HG02938 (cell line): ENCODE measurements around the gene LRRC74A.

Experiments
- ATAC-seq: cut with Tn5 transposase; IDR thresholded peaks from one replicate; pipeline ENCODE4 v1.9.1; 2021; ENCODE audit warnings: mild to moderate bottlenecking, moderate library complexity; ENCODE audit not compliant: unreplicated experiment

The LRRC74A gene

DNA sequence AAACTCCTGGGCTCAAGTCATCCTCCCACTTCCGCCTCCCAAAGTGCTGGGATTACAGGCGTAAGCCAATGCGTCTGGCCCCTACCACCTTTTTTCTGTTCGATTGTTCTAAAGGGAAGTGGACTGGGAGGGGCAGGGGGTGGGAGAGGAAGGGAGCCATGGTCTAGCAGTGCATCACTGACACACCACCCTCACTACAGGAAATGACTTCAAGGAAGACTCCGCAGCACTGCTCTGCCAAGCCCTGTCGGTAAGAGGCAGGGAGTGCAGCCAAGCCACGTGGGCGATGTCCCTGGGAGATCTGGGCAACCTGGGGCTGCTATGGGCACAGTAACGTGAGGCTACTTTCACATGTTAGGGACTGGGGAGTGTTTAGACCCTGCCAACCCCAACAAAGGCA lies 18.0 kb downstream of the LRRC74A start:
- ATAC-seq: no peak

DNA sequence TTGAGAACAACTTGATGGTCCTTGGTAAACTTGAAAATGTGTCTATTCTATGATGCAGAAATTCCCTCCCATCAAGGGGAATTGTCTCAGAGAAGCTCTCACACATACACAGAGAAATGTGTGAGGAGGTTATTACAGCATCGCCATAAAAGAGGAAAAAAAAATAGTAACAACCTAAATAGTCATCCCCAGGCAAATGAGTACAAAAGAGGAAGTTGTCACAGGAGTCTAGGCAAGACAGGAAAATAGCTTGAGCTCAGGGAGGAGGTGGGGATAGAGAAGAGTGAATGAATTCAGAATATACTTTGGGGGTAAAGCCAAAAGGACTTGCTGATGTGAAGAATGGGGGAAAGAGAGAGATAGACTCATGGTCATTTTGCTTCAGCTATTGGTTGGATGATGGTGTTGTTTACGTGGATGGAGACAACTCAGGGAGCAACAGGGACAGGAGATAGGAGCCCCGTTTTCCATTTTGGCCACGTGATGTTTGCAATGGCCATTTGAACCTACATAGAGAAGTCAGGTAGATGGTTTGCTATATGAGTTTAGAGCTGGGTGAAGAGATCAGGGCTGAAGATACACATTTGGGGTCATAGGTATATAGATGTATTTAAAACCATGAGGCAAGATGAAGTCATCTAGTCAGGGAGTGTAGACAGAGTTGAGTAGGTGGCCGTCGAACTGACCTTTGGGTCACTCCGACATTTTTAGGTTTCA lies 20.3 kb downstream of the LRRC74A start:
- no peak for ATAC-seq

DNA sequence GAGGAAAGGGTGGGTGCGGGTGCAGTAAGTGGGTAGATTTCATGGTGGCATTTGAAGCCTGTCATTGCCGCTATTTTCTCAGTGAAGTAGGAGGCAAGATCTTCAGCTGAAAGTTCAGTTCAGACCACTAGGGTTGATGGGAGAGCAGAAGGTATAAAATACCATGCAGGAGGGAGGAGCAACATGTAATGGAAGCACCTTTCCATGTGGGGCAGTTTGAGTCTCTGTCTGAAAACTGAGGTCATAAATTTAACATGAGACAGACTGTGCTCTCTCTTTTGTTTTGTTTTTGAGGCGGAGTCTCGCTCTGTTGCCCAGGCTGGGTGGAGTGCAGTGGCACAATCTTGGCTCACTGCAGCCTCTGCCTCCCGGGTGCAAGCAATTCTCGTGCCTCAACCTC lies 22.7 kb downstream of the LRRC74A start:
- no peak for ATAC-seq

DNA sequence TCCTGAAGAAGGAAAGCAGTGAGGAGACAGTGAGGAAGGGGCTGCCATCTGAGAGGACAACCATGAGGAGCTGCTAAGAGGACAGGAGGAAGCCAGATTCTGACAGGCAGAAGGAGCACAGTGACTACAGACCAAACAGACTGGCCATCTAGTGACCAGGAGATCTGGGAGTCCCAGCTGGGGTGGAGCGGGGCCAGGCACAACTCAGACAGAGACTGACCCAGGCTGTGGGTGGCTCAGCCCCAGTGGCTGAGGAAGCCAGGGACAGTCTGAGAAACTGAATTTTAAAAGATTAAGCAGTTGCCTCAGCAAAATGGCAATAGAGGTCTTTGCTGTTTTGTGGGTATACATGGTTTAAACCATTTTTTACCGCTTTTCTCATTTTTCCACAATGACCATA lies 28.9 kb downstream of the LRRC74A start:
- ATAC-seq: no peak

DNA sequence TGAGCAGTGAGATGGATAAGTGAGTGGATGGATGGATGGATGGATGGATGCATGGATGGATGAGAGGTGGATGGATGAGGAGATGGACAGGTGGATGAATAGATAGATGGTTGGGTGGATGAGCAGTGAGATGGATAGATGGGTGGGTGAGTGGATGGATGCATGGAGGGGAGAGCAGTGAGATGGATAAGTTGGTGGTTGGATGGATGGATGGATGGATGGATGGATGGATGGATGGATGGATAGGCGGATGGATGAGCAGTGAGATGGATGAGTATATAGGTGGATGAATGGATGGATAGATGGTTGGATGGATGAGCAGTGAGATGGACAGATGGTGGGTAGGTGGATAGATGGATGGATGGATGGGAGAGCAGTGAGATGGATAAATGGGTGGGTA lies 30.6 kb downstream of the LRRC74A start:
- ATAC-seq: no peak

DNA sequence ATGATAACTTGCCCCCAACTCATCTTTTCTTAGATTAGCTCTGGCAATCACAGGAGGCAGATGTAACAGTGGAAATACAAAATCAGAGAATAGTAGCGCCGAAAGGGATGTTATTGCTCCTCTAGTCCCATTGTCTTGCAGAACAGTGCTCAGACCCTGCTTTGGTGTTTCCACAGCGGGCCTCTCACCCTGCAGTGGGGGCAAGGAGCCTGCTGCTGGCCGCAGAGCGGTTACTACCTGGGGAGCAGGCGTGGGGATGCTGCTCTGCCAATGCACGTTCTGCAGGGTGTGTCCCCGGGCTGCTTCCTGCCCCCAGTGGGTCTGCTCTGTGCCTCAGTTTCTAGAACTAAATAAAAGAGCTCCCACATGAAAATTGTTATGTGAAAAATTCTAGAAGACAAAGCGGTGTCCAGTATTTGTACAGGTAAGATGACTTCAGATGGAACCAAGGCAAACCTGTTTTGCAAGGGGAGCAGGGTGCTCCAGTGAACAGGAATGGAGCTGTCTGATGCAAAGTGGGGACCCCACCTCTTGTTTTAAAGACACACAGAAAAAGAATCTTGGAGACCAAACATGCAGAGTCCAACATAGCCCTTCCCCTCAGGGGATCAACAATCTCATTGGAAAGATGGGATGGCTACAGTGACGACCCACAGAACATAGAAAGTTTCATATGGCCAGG lies 35.5 kb downstream of the LRRC74A start:
- no peak for ATAC-seq

DNA sequence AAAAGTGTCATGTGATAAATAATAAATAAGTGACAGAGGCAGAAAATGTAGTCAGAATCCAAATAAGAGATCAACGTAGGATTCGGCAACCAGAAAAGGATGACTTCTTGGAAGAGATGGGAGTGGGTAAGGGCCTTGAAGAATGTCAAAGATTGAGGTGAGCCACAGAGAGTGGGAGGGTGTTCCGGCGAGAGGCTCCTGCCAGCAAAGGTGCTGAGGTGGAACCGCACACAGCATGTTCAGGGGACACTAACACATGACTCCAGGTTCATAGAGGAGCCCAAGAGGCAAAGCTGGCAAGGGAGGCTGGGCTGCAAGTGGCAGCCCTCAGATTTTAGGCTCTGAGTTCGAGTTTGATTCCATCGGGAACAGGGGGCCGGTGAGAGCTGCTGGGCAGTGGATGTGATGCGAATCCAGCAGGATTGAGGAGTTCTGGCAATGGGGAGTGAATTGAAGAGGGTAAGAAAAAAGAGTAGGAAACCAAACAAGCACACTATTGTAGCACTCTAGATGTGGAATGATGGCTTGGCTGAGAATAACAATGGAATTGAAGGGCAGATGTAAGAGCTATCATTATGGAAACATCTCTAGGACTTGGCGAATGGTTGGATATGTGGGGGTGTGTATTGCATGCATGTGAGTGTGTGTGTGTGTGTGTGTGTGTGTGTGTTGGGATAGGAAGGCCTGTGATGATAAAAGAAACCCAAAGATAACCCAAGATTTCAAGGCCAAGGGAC lies 36.5 kb downstream of the LRRC74A start:
- no peak for ATAC-seq

DNA sequence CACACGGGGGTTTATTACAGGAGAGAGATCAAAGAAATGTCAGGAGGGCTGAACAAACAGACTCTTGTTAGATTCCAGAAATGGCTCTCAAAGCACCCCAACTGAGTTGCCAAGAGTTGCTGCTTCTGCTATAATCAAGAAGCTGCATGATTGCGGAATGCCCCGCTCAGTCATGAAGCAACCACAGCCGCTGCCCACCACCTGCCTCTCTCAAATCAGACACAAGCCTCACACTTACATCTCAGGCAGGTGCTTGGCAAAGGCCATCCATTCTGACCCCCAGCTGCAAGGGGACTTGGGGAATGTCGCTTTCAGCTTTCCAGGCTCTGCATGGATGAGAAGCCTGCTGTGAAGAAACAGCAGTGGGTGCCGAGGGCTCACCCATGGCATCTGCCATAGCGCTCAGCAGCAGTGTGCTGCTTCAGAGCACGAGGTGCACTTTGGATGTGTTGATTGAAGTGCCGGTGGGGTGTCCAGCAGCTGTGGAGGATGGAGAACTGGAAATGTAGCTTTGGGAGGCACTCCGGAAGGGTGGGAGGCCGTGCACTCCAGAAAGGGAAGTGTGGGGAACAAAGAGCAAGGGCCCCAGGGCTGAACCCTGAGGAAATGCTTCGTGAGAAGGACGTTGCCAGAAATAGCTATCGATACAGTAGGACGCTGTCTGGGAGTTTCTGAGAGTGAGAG lies 37.7 kb downstream of the LRRC74A start:
- ATAC-seq: no peak

DNA sequence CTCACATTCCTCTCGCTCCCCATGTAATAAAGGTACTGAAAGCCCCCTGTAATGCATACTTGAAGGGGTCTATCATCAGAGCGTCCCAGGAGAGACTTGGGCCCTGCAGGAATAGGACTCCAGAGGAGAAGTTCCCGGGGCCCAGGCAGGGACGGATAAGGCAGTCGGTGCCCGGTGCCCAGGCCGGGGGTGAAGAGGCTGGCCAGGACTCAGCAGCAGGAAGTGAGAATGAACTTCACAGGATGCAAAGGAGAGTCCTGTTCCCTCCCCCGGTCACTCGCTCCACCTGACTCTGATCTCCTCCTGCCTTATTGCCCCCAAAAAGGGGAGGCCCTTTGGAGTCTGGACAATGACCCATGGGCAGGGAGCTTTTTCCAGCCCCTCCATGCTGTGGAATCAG lies 40.2 kb downstream of the LRRC74A start:
- ATAC-seq: no peak

DNA sequence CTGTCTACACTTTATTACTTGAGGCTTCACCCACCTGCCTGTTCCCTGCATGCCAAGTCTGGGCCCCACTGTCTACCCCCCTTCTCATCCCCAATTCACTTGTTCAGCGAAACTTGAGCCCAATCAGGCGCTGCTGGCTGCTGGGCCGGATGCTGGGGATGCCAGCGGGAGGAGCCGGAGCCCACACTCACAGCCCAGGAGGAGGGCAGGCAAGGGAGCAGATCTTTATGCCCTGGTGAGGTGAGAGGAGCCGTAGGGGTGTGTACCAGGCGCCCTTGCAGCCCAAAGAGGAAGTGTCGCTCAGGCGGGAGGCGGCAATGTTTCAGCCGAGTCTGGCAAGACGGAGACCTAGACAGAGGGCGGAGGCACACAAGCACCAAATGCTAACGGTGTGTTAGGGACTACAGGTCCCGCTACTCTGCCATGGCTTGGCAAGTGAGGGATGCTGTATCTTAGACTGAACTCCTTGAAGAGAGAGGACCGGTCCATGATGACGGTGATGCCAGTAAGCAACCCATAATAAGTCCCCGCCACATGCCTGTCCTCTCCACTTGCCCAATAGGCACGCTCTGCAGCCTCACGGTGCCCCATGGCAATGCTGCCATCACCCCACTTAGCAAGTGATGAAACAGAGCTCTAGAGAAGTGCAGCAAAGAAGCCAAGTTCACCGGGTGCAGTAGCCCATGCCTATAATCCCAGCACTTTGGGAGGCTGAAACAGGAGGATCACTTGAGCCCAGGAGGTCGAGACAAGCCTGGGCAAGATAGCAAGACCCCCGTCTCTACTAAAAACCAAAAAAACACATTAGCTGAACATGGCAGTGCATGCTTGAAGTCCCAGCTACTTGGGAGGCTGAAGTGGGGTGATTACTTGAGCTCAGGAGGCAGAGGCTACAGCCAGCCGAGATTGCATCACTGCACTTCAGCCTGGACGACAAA lies 41.6 kb downstream of the LRRC74A start:
- no peak for ATAC-seq

DNA sequence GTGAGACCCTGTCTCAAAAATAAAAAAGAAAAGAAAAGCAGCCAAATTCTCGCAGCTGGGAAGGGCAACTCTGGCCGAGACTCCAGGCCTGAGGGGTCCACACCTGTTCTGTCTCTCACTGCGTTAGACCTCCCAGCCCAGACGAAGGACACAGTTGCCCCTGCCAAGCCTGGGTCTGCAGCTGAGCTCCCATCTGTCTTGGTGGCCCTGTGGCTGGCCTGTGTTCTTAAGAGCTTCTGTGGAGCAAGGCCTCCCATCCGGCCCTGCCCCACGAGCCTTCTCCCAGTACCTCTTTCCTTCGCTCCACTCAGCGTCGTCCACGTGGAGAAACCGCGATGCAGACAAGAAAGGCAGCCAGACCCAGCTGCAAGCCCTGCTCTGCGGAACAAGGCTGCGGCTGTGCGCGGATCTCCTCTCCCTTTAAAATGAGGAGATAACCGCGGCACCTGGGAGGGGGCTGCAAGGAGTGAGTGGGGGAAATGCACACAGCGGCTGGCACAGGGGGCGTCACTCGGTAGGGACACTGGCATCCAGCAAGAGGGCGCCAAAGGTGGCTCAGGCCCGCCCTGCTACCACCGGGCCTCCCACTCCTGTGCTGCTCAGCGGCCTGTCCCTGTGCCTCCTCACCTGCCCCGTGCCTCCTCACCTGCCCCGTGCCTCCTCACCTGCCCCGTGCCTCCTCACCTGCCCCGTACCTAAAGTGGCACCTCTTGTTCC lies 42.4 kb downstream of the LRRC74A start:
- ATAC-seq: no peak

DNA sequence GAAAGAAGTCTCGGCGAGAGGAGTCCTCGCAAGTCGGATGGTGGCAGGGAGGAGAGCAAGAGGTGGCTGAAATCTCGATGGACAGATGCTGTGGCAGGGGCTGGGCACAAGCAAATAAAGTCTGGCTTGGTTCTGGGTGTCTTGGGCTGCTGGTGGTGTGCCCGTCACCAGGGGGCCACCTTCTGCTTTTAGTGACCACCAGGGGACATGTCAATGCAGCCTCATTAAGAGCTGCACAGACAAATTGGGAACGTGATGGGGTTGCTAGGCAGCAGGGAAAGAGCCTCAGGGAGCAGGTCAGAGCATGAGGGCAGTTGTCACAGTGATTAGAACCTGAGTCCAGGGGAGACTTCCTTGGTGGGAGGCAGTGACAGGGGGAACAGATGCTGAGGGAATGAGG lies 44.0 kb downstream of the LRRC74A start:
- no peak for ATAC-seq

DNA sequence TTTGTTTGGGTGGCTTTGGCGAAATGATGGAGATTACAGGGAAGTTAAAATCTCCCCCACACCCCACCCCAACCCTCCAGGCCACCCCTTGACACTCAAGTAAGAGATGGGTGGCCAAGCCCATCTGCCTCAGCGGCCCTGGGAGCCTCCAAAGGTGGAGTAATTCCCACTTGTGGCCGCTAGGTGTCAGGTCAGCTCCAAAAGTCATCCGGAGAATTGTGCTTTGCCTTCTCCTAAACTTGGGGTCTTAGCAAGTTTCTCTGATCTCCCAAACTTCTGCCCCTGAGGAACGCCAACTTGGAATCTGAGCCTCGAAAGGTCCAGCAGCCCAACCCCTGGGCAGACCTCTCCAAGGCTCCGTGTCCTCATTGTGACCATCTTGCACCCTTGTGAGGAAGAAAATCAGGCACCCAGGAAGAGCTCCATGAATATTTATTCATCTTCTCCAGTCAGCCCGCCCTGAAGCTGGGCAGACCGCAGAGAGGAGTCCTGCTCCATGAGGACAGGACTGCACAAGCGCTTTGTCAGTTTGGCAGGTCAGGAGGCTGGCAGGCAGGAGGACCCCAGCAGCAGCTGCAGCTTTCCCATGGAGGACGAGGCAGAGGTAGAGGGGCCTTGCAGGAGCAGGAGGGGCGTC lies 46.7 kb downstream of the LRRC74A start:
- ATAC-seq: no peak

DNA sequence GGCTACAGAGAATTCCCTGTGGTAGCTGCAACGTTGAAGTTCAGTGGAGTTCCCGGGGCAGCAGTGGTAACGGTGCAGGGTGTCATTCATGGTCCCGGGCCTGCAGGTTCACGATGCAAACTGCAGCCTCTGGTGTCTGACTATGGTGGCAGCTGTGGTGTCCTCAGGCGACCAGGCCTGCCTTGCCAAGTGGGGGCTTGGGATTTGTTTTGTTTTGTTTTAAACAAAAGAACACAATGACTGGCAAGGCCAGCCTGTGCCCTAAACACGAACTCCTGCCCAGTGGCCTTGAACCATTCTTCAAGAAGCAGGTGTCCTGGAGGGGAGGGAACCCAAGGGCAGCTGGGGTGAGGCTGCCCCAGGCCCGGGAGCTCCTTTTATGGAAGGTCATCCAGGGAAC lies 48.5 kb downstream of the LRRC74A start:
- no peak for ATAC-seq

DNA sequence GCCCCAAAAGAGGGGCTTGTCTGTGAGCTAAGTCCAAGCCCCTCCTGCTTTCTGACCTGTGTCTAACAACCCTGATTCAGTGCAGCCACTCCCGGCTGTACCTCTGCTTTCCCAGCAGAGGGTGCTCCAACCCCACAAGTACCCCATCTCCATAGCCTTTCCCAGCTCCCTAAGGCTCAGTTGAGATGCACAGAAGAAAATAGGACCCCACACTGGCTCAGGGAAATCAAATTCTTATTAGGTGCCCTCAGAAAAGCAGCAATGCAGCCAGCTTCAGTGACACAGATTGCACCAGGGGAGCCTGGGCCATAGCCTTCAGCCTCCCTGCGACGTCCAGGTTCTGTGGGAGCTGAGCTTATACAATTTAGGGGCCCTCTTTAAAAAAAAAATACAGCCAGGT lies 49.9 kb downstream of the LRRC74A start:
- no peak for ATAC-seq

DNA sequence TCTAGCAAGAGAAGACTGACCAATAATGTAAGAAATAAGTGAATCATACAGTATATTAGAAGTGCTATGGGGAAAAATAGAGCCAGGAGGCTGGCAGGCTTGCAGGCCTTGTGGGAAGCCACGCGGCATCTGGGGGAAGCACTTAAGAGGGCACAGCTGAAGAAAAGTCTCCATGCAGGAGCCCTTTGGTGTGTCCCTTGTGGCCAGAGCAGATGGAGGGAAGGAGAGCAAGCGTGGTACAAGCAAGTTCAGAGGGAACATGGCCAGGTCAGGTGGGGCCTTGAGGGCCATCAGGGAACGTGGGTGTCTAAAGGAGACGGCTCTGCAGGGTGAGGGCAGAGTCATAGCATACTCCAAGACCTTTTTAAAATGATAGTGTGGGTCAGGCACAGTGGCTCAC lies 51.7 kb downstream of the LRRC74A start:
- ATAC-seq: no peak

DNA sequence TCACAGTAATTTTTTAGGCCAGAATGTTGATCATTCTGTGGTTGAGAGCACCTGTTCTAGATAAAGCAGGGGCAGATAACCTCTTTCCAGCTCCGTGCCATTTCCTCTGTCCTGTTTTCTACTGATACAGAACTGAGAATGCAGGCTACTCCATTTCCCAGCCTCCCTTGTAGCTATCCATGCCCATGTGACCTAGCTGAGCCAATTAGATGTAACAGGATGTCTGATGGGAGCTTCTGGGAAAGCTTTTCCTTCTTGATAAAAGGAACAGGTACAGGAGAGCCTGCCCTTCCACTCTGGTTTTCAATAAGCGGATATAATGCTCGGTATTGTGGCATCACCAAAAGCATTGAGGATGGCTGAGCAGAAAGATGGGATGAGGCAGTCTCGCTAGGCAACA lies 54.2 kb downstream of the LRRC74A start:
- no peak for ATAC-seq

DNA sequence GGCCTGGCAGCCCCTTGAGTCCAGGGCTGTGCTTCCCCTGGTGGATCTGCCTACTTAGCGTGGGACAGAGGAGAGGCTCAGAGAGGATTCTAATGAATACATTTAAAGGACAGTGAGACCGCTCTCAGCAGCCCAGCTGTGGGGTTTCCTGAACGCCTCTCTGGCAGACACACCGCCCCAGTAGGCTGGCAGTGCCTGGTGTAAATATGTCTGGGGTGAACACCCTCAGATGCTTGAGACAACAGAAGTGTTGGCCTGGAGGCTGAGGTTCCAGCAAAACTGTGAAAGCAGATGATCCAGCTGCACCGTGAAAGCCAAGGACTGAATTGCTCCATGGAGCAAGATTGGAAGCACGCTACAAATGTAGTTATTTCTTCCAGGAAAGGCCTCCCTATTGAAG lies 55.1 kb downstream of the LRRC74A start:
- no peak for ATAC-seq

DNA sequence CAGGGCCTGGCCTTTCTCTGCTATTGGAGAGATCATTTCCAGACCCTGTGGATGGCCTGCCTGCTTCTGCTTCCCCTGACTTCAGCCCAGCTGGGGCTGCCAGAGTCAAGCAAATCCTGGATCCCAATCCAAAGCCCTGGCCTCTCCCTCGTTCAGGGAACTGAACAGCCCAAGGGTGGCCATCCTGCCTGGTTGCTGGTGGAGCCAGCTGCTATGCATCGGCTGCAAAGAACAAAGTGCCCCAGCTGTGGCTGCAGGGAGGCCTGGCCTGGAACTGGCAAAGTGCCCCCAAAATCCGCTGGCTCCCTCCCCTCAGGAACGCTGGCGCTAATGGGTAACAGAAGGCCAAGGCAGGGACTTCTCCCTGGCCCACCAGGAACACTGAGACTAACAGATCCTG lies 56.4 kb downstream of the LRRC74A start:
- no peak for ATAC-seq
